GM18499 (cell line): Measurements from ENCODE around the gene LMO7.
"Not testable (repeated sequence)": the region's sequence is repeated elsewhere in the genome, so short reads cannot be mapped to it uniquely, and the experiment has no call there.

Source experiments
- ATAC-seq: cut with Tn5 transposase; IDR thresholded peaks from one replicate; pipeline ENCODE4 v1.9.1; 2021; ENCODE audit warnings: moderate number of reproducible peaks; ENCODE audit not compliant: insufficient read depth, unreplicated experiment

The LMO7 gene

GRCh38 chr13:75645141-75645540 is 9.0 kb downstream of the LMO7 start:
- ATAC-seq = no peak

GRCh38 chr13:75647126-75647784 is 11.1 kb downstream of the LMO7 start:
- peak; percentile 71 for ATAC-seq

GRCh38 chr13:75648446-75648845 is 12.3 kb downstream of the LMO7 start:
- no peak for ATAC-seq

- no peak for ATAC-seq
These were observed 14.9 kb downstream of the LMO7 start for GRCh38 chr13:75651013-75651412.

- no peak for ATAC-seq
These were observed 16.6 kb downstream of the LMO7 start for GRCh38 chr13:75652726-75653125.

GRCh38 chr13:75656425-75656989 is 20.4 kb downstream of the LMO7 start:
- ATAC-seq = no peak

GRCh38 chr13:75657111-75657510 is 21.0 kb downstream of the LMO7 start:
- ATAC-seq = no peak

- no peak for ATAC-seq
These were observed 24.6 kb downstream of the LMO7 start for GRCh38 chr13:75660694-75661093.

GRCh38 chr13:75661443-75661842 is 25.3 kb downstream of the LMO7 start:
- no peak for ATAC-seq

GRCh38 chr13:75666646-75667351 is 30.7 kb downstream of the LMO7 start:
- ATAC-seq = no peak

- no peak for ATAC-seq
These were observed 33.6 kb downstream of the LMO7 start for GRCh38 chr13:75669706-75670105.

- ATAC-seq = no peak
These were observed 34.4 kb downstream of the LMO7 start for GRCh38 chr13:75670496-75670895.

- ATAC-seq = no peak
These were observed 39.3 kb downstream of the LMO7 start for GRCh38 chr13:75675421-75675820.

GRCh38 chr13:75679459-75679858 is 43.3 kb downstream of the LMO7 start:
- no peak for ATAC-seq

- not testable (repeated sequence) for ATAC-seq
These were observed 44.1 kb downstream of the LMO7 start for GRCh38 chr13:75680251-75680650.

- no peak for ATAC-seq
These were observed 46.2 kb downstream of the LMO7 start for GRCh38 chr13:75682326-75682725.

- no peak for ATAC-seq
These were observed 49.1 kb downstream of the LMO7 start for GRCh38 chr13:75685239-75685697.

GRCh38 chr13:75687150-75687763 is 51.1 kb downstream of the LMO7 start:
- ATAC-seq = no peak

GRCh38 chr13:75689686-75690085 is 53.6 kb downstream of the LMO7 start:
- no peak for ATAC-seq

GRCh38 chr13:75690607-75691006 is 54.5 kb downstream of the LMO7 start:
- no peak for ATAC-seq

GRCh38 chr13:75691183-75691582 is 55.1 kb downstream of the LMO7 start:
- ATAC-seq = no peak
